Umbilical cord (tissue), 2 donors: ENCODE measurements around the gene ATG9B. TPM values are rescaled to one million over a fixed set of nuclear protein-coding genes. Genes with fewer than 3 reads are reported as not detected.

Source experiments
- DNase-seq: peaks from one replicate; pipeline ENCODE4 v3.0.0-alpha.2; 2015; ENCODE audit warnings: low spot score
- total RNA-seq: library from RNA; depleted of rRNA; stranded (reverse); fragments of >200 nt; gene quantifications from one replicate; pipeline ENCODE4 v1.2.3, GENCODE V29; 2014; ENCODE audit warnings: low replicate concordance; ENCODE audit not compliant: insufficient read depth

Gene ATG9B
- total RNA-seq, 1 donor from 2014 or later, result 2.6 TPM

GRCh38 chr7:151003572-151003971 lies 20.7 kb downstream of the ATG9B start:
- DNase-seq, result no peak

GRCh38 chr7:151001546-151001945 lies 22.7 kb downstream of the ATG9B start:
- DNase-seq, result no peak

GRCh38 chr7:151000897-151001495 lies 23.3 kb downstream of the ATG9B start:
- no peak for DNase-seq

- no peak for DNase-seq
Observed at GRCh38 chr7:150999497-151000230, 24.6 kb downstream of the ATG9B start.

GRCh38 chr7:150999001-150999400 lies 25.3 kb downstream of the ATG9B start:
- no peak for DNase-seq

- no peak for DNase-seq
Observed at GRCh38 chr7:150998341-150998740, 26.0 kb downstream of the ATG9B start.

GRCh38 chr7:150997817-150998216 lies 26.5 kb downstream of the ATG9B start:
- DNase-seq, result no peak

GRCh38 chr7:150997075-150997511 lies 27.2 kb downstream of the ATG9B start:
- DNase-seq, result no peak

GRCh38 chr7:150996376-150997074 lies 27.8 kb downstream of the ATG9B start:
- DNase-seq, result no peak

GRCh38 chr7:150994838-150995510 lies 29.3 kb downstream of the ATG9B start:
- DNase-seq, result no peak

- peak; percentile 90 for DNase-seq
Observed at GRCh38 chr7:150994141-150994837, 30.0 kb downstream of the ATG9B start.

- DNase-seq, result no peak
Observed at GRCh38 chr7:150993511-150993910, 30.8 kb downstream of the ATG9B start.

GRCh38 chr7:150992833-150993302 lies 31.4 kb downstream of the ATG9B start:
- DNase-seq, result no peak

- no peak for DNase-seq
Observed at GRCh38 chr7:150992051-150992640, 32.1 kb downstream of the ATG9B start.

- DNase-seq, result no peak
Observed at GRCh38 chr7:150990416-150991186, 33.7 kb downstream of the ATG9B start, which contains the start of gene NOS3. Gene NOS3, plus strand, starts transcription at chr7:150991017. Its CDS starts 2,787 bp downstream, at chr7:150993804.

GRCh38 chr7:150989456-150989855 lies 34.8 kb downstream of the ATG9B start:
- peak; percentile 79 for DNase-seq

GRCh38 chr7:150988230-150989226 lies 35.8 kb downstream of the ATG9B start:
- peak; percentile 96 for DNase-seq

- no peak for DNase-seq
Observed at GRCh38 chr7:150986556-150986955, 37.7 kb downstream of the ATG9B start.

GRCh38 chr7:150986099-150986512 lies 38.2 kb downstream of the ATG9B start:
- peak; percentile 66 for DNase-seq
